GM12891 (cell line): Measurements from ENCODE around the gene RPS6KA2.
A peak's percentile ranks its signal among the peaks of the same experiment; 100 is the strongest.

ENCODE experiments used
- DNase-seq: peaks from one replicate; pipeline ENCODE4 v3.0.0; 2011; ENCODE audit warnings: low spot score; ENCODE audit not compliant: insufficient read length
- FAIRE-seq: peaks from 2 replicates; lab custom pipeline; 2011; peaks lifted over from hg19 to GRCh38; lab: Jason Lieb, UNC
- PAX5 ChIP-seq: IDR thresholded peaks from 2 replicates; pipeline ENCODE4 v1.6.1; 2011; ENCODE audit warnings: low read length, moderate library complexity, mild to moderate bottlenecking; ENCODE audit not compliant: insufficient read depth, severe bottlenecking
- POLR2A ChIP-seq: IDR thresholded peaks from 2 replicates; pipeline ENCODE4 v1.6.1; 2011; ENCODE audit warnings: low read depth, low read length, control low read depth
- POLR2AphosphoS5 ChIP-seq: IDR thresholded peaks from 2 replicates; pipeline ENCODE4 v1.6.1; 2011; ENCODE audit warnings: low read depth, low read length, control low read depth
- POU2F2 ChIP-seq: IDR thresholded peaks from 2 replicates; pipeline ENCODE4 v1.6.1; 2011; ENCODE audit warnings: low read depth, mild to moderate bottlenecking, control low read depth, low read length, moderate library complexity
- SPI1 ChIP-seq: IDR thresholded peaks from 2 replicates; pipeline ENCODE4 v1.6.1; 2011; ENCODE audit warnings: low read depth, low read length, control low read depth
- TAF1 ChIP-seq: IDR thresholded peaks from 2 replicates; pipeline ENCODE4 v1.6.1; 2011; ENCODE audit warnings: low read depth, low read length, control low read depth

The RPS6KA2 gene

GRCh38 chr6:166525567-166525966 is 101.5 kb downstream of the RPS6KA2 start:
- TF ChIP-seq PAX5, result no peak
- TF ChIP-seq TAF1, result no peak
- no peak for TF ChIP-seq POLR2A
- no peak for TF ChIP-seq POU2F2
- TF ChIP-seq SPI1, result no peak
- TF ChIP-seq POLR2AphosphoS5, result no peak
- DNase-seq (no peak), FAIRE-seq (no peak)

- TF ChIP-seq POLR2AphosphoS5 (no peak), SPI1 (no peak), PAX5 (no peak), POU2F2 (no peak), POLR2A (no peak)
- DNase-seq (no peak), FAIRE-seq (no peak)
These were observed 103.1 kb downstream of the RPS6KA2 start for GRCh38 chr6:166523782-166524559.

GRCh38 chr6:166520905-166521834 is 105.9 kb downstream of the RPS6KA2 start:
- no peak for TF ChIP-seq POLR2AphosphoS5
- TF ChIP-seq TAF1, result no peak
- no peak for TF ChIP-seq SPI1
- TF ChIP-seq PAX5, result no peak
- TF ChIP-seq POU2F2, result no peak
- no peak for TF ChIP-seq POLR2A
- FAIRE-seq (no peak), DNase-seq (no peak)

- TF ChIP-seq POU2F2 (no peak), PAX5 (no peak), SPI1 (no peak), POLR2A (no peak), TAF1 (no peak), POLR2AphosphoS5 (no peak)
- FAIRE-seq (no peak), DNase-seq (no peak)
These were observed 110.7 kb downstream of the RPS6KA2 start for GRCh38 chr6:166516251-166516884.

GRCh38 chr6:166515072-166515810 is 111.8 kb downstream of the RPS6KA2 start:
- TF ChIP-seq SPI1 (no peak), POLR2AphosphoS5 (no peak), POLR2A (no peak), POU2F2 (no peak), PAX5 (no peak), TAF1 (no peak)
- FAIRE-seq (no peak), DNase-seq (no peak)

GRCh38 chr6:166514196-166514595 is 112.9 kb downstream of the RPS6KA2 start:
- no peak for FAIRE-seq
- DNase-seq, result no peak
- no peak for TF ChIP-seq POLR2A
- TF ChIP-seq TAF1, result no peak
- no peak for TF ChIP-seq PAX5
- TF ChIP-seq POU2F2, result no peak
- no peak for TF ChIP-seq POLR2AphosphoS5
- no peak for TF ChIP-seq SPI1

GRCh38 chr6:166512567-166512966 is 114.5 kb downstream of the RPS6KA2 start:
- DNase-seq, result peak; percentile 63
- no peak for TF ChIP-seq TAF1
- TF ChIP-seq POLR2AphosphoS5, result no peak
- TF ChIP-seq SPI1, result peak; percentile 62
- peak; percentile 96 for FAIRE-seq

GRCh38 chr6:166511316-166511715 is 115.7 kb downstream of the RPS6KA2 start:
- TF ChIP-seq PAX5 (no peak), TAF1 (no peak), POLR2A (no peak), SPI1 (no peak), POLR2AphosphoS5 (no peak), POU2F2 (no peak)
- DNase-seq (no peak), FAIRE-seq (no peak)

- TF ChIP-seq TAF1, result no peak
- TF ChIP-seq PAX5, result no peak
- TF ChIP-seq POLR2AphosphoS5, result no peak
- TF ChIP-seq POU2F2, result no peak
- no peak for TF ChIP-seq SPI1
- no peak for TF ChIP-seq POLR2A
- DNase-seq, result no peak
- FAIRE-seq, result no peak
These were observed 117.9 kb downstream of the RPS6KA2 start for GRCh38 chr6:166509193-166509592.
